CMK (cell line): ENCODE measurements around the gene NT5C3A.
"Not testable (repeated sequence)": the region's sequence is repeated elsewhere in the genome, so short reads cannot be mapped to it uniquely, and the experiment has no call there.

Source experiments
- DNase-seq: peaks from one replicate; pipeline ENCODE4 v3.0.0-alpha.2; 2010; ENCODE audit warnings: low read depth

Gene NT5C3A

GRCh38 chr7:33062023-33062781 is at the start of gene NT5C3A:
NT5C3A (minus strand) TSS chr7:33062776; CDS start chr7:33062705, 71 bp downstream.
- DNase-seq = peak; percentile 69

GRCh38 chr7:33111614-33112013 is 49.0 kb upstream of the NT5C3A start:
- DNase-seq = no peak

GRCh38 chr7:33109758-33110238 is 47.2 kb upstream of the NT5C3A start:
- no peak for DNase-seq

- DNase-seq = peak; percentile 18
Measured at GRCh38 chr7:33109005-33109757, 46.6 kb upstream of the NT5C3A start, which contains the start of gene RP9. RP9 (minus strand) TSS chr7:33109404; CDS start chr7:33109372, 32 bp downstream.

- DNase-seq = no peak
Measured at GRCh38 chr7:33108554-33109004, 46.0 kb upstream of the NT5C3A start.

- DNase-seq = no peak
Measured at GRCh38 chr7:33107136-33108066, 44.8 kb upstream of the NT5C3A start.

- DNase-seq = no peak
Measured at GRCh38 chr7:33101906-33102305, 39.3 kb upstream of the NT5C3A start.

GRCh38 chr7:33100770-33101169 is 38.2 kb upstream of the NT5C3A start:
- no peak for DNase-seq

- no peak for DNase-seq
Measured at GRCh38 chr7:33099154-33099940, 36.8 kb upstream of the NT5C3A start.

DNA sequence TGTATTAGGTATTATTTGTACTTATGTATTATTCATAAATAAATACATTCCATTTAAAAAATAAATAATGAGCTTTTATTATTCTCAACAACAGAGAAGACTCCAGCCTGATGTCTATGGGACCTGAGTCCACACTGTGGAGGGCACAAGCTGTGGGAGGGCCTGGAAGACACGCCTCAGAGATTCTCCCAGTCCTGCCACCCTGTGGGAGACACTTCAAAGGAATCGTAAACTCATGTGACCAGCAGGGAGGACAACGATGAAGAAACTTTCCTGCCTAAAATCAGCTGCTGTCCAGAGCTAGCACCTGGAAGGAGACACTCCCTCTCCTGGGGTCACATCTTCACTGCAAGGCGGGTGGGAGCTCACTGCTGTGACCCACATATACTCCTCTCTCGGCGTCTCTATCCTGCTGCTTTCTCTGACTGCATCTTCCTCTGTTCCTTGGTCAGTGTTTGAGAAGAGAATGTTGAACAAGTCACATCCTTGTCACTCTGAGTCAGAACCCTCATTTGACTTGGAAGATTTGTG is 32.2 kb upstream of the NT5C3A start:
- not testable (repeated sequence) for DNase-seq

- DNase-seq = no peak
Measured at GRCh38 chr7:33093266-33093665, 30.7 kb upstream of the NT5C3A start.

DNA sequence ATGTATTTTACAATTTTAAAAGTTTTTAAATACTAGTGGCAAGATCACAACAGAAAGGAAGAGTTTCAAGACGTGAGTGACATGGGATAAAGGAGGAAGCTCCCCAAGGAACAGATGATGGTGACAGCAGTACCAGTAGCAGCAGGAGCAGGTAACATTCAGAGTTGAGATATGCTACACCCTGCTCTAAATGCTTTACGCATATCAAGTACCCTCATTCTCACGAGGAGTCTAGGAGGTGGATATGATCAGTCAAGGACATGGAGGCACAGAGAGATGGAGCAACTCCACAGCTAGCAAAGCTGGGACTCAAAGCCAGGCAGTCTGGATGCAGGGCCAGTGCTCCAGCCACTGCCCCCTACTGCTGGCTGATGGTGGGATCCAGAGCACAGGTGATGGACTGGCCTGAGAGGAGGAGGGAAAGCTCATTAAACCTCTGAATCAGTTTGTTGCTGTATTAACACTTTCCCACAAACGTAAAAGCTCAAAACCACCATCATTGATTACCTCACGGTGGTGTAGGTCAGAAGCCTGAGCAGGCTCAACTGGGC is 29.1 kb upstream of the NT5C3A start:
- no peak for DNase-seq

DNA sequence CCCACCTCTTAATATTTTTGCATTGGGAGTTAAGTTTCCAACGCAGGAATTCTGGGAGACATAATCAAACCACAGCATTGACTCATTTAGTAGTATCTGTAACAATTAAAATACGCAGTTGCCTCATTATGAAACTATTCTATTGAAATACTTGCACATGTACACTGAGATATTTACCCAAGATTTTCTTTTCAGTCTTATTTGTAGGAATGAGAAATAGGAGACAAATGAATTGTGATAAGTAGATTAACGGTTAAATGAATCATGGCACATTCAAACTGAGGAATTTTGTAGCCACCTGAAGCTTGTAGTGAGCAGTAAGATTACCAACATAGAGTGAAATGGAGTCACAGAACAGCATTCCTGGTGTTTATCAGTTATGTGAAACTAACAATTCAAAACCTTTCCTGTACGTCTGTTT is 28.5 kb upstream of the NT5C3A start:
- no peak for DNase-seq

DNA sequence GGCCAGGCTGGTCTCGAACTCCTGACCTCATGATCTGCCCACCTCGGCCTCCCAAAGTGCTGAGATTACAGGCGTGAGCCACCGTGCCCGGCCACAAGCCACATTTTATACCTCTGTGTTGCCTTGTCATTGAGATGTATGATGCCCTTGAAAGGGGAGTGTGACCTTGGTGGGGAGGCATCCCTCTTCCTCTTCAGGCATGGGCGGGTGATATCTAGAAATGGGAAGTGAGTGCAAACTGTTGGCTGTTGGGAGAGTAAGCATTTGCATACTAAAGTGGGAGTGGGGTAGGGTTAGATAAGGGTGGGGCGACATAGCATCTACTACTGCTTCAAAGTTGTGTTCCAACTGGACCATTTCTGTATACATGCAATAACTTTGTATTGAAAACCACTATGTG is 26.6 kb upstream of the NT5C3A start:
- no peak for DNase-seq

GRCh38 chr7:33087858-33088257 is 25.3 kb upstream of the NT5C3A start:
- no peak for DNase-seq

- DNase-seq = no peak
Measured at GRCh38 chr7:33087356-33087755, 24.8 kb upstream of the NT5C3A start.

DNA sequence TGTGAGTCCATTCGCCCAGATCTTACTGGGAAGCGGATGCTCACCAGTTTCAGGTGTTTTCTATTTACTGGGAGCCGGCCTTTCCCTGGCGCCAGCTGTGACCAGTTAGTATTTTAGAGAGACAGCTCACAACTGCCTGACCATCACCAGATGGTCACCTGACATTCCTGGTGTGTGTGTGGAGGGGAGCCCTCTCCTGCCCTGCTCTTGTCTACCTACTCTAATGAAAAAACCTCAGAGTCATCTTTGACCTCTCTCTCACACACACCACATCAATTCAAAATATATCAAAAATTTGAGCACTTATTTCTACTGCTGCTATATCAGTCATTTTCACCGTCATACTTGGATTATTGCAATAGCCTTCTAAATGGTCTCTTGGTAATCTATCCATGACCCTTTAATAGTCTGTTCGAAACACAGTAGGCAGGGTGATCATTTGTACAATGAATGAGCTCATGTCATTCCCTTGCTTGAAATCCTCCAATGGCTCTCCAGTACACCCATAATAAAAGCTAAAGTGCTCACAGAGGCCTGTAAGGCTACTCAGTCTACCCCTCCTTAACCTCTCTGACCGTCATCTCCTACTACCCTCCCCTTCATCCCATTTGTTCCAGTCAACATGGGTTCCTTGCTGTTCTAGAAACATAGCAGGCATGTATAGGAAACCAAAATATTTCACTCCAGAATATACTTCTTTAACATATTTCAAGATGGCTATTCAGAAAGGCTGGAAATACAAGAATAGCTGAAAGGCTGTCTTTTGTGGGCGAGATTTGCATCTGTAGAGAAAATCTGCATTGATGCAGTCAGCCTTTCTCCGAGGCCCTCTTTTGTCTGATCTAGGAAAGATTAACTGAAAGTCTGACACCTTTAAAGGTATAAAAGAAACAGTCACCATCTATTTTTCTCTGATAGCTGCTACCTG is 17.5 kb upstream of the NT5C3A start:
- DNase-seq = no peak

DNA sequence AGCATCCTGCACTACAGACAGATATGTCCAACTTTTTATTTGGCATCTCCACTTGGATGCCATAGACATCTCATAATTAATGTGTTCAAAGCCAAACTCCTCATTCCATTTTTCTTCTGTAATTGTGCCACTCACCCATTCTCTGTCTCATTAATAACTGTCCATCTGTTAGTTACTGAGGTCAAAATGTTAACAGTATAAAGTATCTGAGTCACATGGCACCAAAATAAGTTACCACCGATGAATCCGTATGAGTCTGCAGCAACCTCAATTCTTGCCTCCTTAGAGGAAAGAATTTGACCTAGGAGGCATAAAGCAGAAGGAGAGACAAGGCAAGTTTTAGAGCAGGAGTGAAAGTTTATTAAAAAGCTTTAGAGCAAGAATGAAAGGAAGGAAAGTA is 16.5 kb upstream of the NT5C3A start:
- no peak for DNase-seq

- no peak for DNase-seq
Measured at GRCh38 chr7:33076737-33077136, 14.2 kb upstream of the NT5C3A start.
